GM12878 (cell line): ENCODE results near the gene MAD2L1BP. TPM values are rescaled to one million over a fixed set of nuclear protein-coding genes. Genes with fewer than 3 reads are reported as not detected.

Source experiments
- ATAC-seq: fragments of 200-7000 bp; cut with Tn5 transposase; 3 replicates; pipeline ENCODE4 v1.9.1; 2020; ENCODE audit warnings: mild to moderate bottlenecking, moderate library complexity
- BruUV-seq: library from RNA; stranded (reverse); fragments of 400-500 nt; replicated peaks from 2 replicates; lab custom pipeline; 2021; lab: Mats Ljungman, UMichigan
- CTCF ChIA-PET: fragments of 300-600 bp; sonication (Branson Sonifier 250); formaldehyde crosslinking; extraction: SDS; loops from one replicate; lab custom pipeline; 2021; ENCODE audit warnings: inconsistent platforms; lab: Yijun Ruan, JAX
- POLR2A ChIA-PET: fragments of 350-600 bp; formaldehyde crosslinking; extraction: SDS; loops from one replicate; lab custom pipeline; 2021; ENCODE audit warnings: inconsistent platforms; lab: Charles Lee
- RAD21 ChIA-PET: fragments of 300-600 bp; sonication (Branson Sonifier 250); formaldehyde crosslinking; loops from one replicate; lab custom pipeline; 2023; ENCODE audit warnings: antibody characterized with exemption; ENCODE audit not compliant: unreplicated experiment; lab: Charles Lee
- SMC1A ChIA-PET: fragments of 300-600 bp; sonication (Branson Sonifier 250); formaldehyde crosslinking; loops from one replicate; lab custom pipeline; 2023; ENCODE audit not compliant: unreplicated experiment, uncharacterized antibody; lab: Charles Lee
- DNase-seq: peaks from one replicate; pipeline ENCODE4 v3.0.0-alpha.2; 2011; ENCODE audit warnings: low read depth, low spot score
- FAIRE-seq: peaks from 3 replicates; lab custom pipeline; 2011; peaks lifted over from hg19 to GRCh38; lab: Jason Lieb, UNC
- H2AFZ ChIP-seq: 2 replicates; pipeline ENCODE4 v1.6.0; 2011; ENCODE audit warnings: low read depth, low read length, control low read depth; ENCODE audit not compliant: control insufficient read depth
- H3K27ac ChIP-seq: 2 replicates; pipeline ENCODE4 v1.5.1; 2011; ENCODE audit warnings: control low read depth; ENCODE audit not compliant: control insufficient read depth, insufficient read depth
- H3K27me3 ChIP-seq, 2 experiments: replicated peaks in 1 of 2; 2 replicates each; pipeline versions ENCODE4 v1.6.0 to v1.6.1; 2011; ENCODE audit warnings: low read length in 1 of 2; ENCODE audit not compliant: control insufficient read depth in 2 of 2, insufficient read depth in 2 of 2
- H3K36me3 ChIP-seq, 2 experiments: 2 replicates each; pipeline ENCODE4 v1.5.1; 2011; ENCODE audit warnings: low read length in 1 of 2; ENCODE audit not compliant: control insufficient read depth in 2 of 2, insufficient read depth in 2 of 2
- H3K4me1 ChIP-seq: 2 replicates; pipeline ENCODE4 v1.6.1; 2011; ENCODE audit warnings: mild to moderate bottlenecking, low read length, moderate library complexity, mixed read lengths; ENCODE audit not compliant: control insufficient read depth, insufficient read depth
- H3K4me2 ChIP-seq: 2 replicates; pipeline ENCODE4 v1.6.0; 2011; ENCODE audit warnings: control low read depth; ENCODE audit not compliant: control insufficient read depth, insufficient read depth
- H3K4me3 ChIP-seq: fragments of 200-600 bp; sonication (generic); 2 replicates; pipeline ENCODE4 v1.5.1; 2016
- H3K79me2 ChIP-seq: 2 replicates; pipeline ENCODE4 v1.6.0; 2011; ENCODE audit warnings: low read length; ENCODE audit not compliant: control insufficient read depth, insufficient read depth
- H3K9ac ChIP-seq: 2 replicates; pipeline ENCODE4 v1.8.0; 2011; ENCODE audit warnings: low read length, control low read depth, mixed read lengths; ENCODE audit not compliant: control insufficient read depth, insufficient read depth
- H3K9me3 ChIP-seq: replicated peaks from 3 replicates; pipeline ENCODE4 v1.5.1; 2011; ENCODE audit warnings: mild to moderate bottlenecking, low read length; ENCODE audit not compliant: control insufficient read depth, insufficient read depth
- H4K20me1 ChIP-seq: 2 replicates; pipeline ENCODE4 v1.6.0; 2011; ENCODE audit not compliant: control insufficient read depth, insufficient read depth
- NFXL1 ChIP-seq: fragments of 450-650 bp; IDR thresholded peaks from 2 replicates; pipeline ENCODE4 v1.6.1; 2017; ENCODE audit warnings: antibody characterized with exemption, mild to moderate bottlenecking, borderline replicate concordance
- SRF ChIP-seq, 2 experiments: IDR thresholded peaks; 2 replicates each; pipeline ENCODE4 v1.6.1; 2011; ENCODE audit warnings: low read depth in 2 of 2, low read length in 2 of 2, mild to moderate bottlenecking in 1 of 2, moderate library complexity in 1 of 2
- WGBS: methylation state at CpG from one replicate; pipeline ENCODE4 v1.1.6; 2016; ENCODE audit warnings: low lambda C conversion rate; ENCODE audit not compliant: insufficient replicate concordance, insufficient coverage; ENCODE audit errors: missing lambda C conversion rate; 5-methylcytosine and 5-hydroxymethylcytosine counted together
- in situ Hi-C: fragments of 300-500 bp; cut with MboI; formaldehyde crosslinking; loops from 9 replicates; pipeline ENCODE4 v1.14.3; 2018; ENCODE audit warnings: mixed read lengths
- intact Hi-C: fragments of 100-400 bp; cut with micrococcal nuclease; formaldehyde crosslinking; loops from one replicate; pipeline ENCODE4 v1.14.2; 2022; ENCODE audit not compliant: unreplicated experiment
- polyA plus RNA-seq, 11 experiments: library from polyadenylated mRNA; depleted of rRNA in 4 of 11; unstranded in 6 of 11; stranded (reverse) in 5 of 11; fragments of >200 nt; fragmentation: Nextera tagmentation in 4 of 11; fragmentation: Illumina TruSeq in 1 of 11; extraction: Ambion mirVana in 4 of 11; extraction: Trizol in 1 of 11; gene quantifications; 1 replicate in 1 of 11; 2 replicates in 10 of 11; pipeline versions ENCODE4 v1.2.1 to v1.2.3, GENCODE V29; 2011 to 2016; ENCODE audit warnings: inconsistent platforms in 2 of 11, missing spikeins in 2 of 11, low read depth in 1 of 11
- total RNA-seq, 4 experiments: library from RNA; depleted of rRNA in 3 of 4; stranded (reverse); fragments of >200 nt in 3 of 4; fragmentation: Illumina TruSeq in 1 of 4; extraction: Trizol in 1 of 4; gene quantifications; 2 replicates each; pipeline versions ENCODE4 v1.2.1 to v1.2.3, GENCODE V29; 2013 to 2021
- TF ChIP-seq, protein P1 (sequence below): fragments of 450-650 bp; IDR thresholded peaks from 2 replicates; pipeline ENCODE4 v1.6.1; 2017; ENCODE audit warnings: mild to moderate bottlenecking

MAD2L1BP gene
- total and polyA plus RNA-seq, 10 of the 15 experiments (the other 5 are each of a cell fraction or from before 2014, with no cell fraction given): 39.2 to 155 (median 60.3) TPM

DNA sequence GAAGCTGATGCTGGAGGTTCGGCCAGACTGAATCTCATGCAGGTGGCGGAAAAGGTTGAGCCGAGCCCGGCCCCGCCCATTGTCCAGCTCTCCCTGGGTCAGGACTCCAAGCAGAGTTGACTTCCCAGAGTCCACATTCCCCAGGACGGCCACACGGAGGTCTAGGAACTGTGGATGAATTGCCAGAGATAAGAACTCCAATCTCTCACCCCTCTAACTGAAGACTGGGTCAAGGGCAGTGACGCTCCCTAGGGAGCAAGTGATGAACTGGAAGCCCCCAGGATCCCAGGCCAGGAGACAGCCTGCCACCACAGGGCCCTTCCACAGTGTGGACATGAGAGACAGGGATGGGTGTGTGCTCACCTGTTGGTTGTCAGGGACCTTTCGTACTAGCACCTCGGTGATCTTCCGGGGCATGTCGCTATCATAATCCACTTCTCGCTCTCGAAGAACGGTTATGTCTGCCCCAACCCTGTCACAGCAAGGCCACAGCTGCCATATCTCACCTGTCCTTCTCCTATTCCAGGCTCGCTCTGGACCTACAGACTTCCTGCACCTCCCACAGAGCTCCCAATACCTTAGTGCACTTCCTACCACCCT is 10.1 kb upstream of the MAD2L1BP start:
- in situ Hi-C loops: no loop called here
- no peak for TF ChIP-seq NFXL1
- TF ChIP-seq SRF (IDR thresholded peaks at IDR 0.05; ENCODE audit: low read depth in 2 of 2, low read length in 2 of 2): no peak
- TF ChIP-seq, protein P1, sequence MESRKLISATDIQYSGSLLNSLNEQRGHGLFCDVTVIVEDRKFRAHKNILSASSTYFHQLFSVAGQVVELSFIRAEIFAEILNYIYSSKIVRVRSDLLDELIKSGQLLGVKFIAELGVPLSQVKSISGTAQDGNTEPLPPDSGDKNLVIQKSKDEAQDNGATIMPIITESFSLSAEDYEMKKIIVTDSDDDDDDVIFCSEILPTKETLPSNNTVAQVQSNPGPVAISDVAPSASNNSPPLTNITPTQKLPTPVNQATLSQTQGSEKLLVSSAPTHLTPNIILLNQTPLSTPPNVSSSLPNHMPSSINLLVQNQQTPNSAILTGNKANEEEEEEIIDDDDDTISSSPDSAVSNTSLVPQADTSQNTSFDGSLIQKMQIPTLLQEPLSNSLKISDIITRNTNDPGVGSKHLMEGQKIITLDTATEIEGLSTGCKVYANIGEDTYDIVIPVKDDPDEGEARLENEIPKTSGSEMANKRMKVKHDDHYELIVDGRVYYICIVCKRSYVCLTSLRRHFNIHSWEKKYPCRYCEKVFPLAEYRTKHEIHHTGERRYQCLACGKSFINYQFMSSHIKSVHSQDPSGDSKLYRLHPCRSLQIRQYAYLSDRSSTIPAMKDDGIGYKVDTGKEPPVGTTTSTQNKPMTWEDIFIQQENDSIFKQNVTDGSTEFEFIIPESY: no peak
- TF ChIP-seq, all 136 proteins: peak for 0
- POLR2A ChIA-PET: interaction anchor here (1.8 kb wide), 1 partner anchor 11 kb away, joined by 4 read pairs; no protein-coding TSS in a partner anchor
- Histone ChIP-seq H3K9me3 (no peaks in the 10 kb centered on the region), H2AFZ (no peak overlapping the region), H3K79me2 (peaks cover 22% of the 10 kb centered on the region), H3K9ac (no peak overlapping the region), H3K4me1 (peaks cover 14% of the 10 kb centered on the region), H3K4me3 (no peak overlapping the region), H3K27me3 (no peaks in the 10 kb centered on the region), H3K4me2 (no peak overlapping the region), H3K36me3 (peaks cover 20 to 47% of the 10 kb centered on the region in 2 experiments), H3K27ac (no peak overlapping the region), H4K20me1 (no peaks in the 10 kb centered on the region)
- intact Hi-C loops: no loop called here
- no TSS peak for BruUV-seq
- SMC1A ChIA-PET: no interaction called here
- DNase-seq (no peak), FAIRE-seq (no peak), ATAC-seq (no peak)
- RAD21 ChIA-PET: no interaction called here
- CTCF ChIA-PET: interaction anchor here (1.0 kb wide), 1 partner anchor 143 kb away, joined by 3 read pairs; no protein-coding TSS in a partner anchor
- WGBS: 94% methylated on average over 16 of the region's 16 CpGs
